Heart right ventricle (tissue), 16 donors: ENCODE measurements around the gene TICAM1. TPM values are rescaled to one million over a fixed set of nuclear protein-coding genes. Genes with fewer than 3 reads are reported as not detected.

Source experiments
- ATAC-seq, 8 donors: fragments of 200-7000 bp; cut with Tn5 transposase; one replicate each; pipeline ENCODE4 v1.9.1; 2020; ENCODE audit warnings: mild to moderate bottlenecking in 8 of 8, moderate library complexity in 8 of 8, moderate number of reproducible peaks in 1 of 8
- DNase-seq, 2 donors: peaks; one replicate each; pipeline ENCODE4 v3.0.0-alpha.2; 2020
- H3K27ac ChIP-seq, 10 donors: fragments of 200-600 bp; sonication (generic) in 2 of 10; one replicate each; pipeline versions ENCODE4 v1.5.0 to v1.8.0; 2020 to 2022; ENCODE audit warnings: mild to moderate bottlenecking in 3 of 10
- H3K27me3 ChIP-seq, 7 donors: fragments of 200-600 bp; one replicate each; pipeline ENCODE4 v1.8.0; 2021 to 2022; ENCODE audit warnings: mild to moderate bottlenecking in 2 of 7
- H3K36me3 ChIP-seq, 9 donors: fragments of 200-600 bp; sonication (generic) in 1 of 9; one replicate each; pipeline versions ENCODE4 v1.5.0 to v1.8.0; 2020 to 2022; ENCODE audit warnings: mild to moderate bottlenecking in 2 of 9
- H3K4me1 ChIP-seq, 9 donors: fragments of 200-600 bp; sonication (generic) in 1 of 9; one replicate each; pipeline versions ENCODE4 v1.5.0 to v1.8.0; 2020 to 2022; ENCODE audit warnings: mild to moderate bottlenecking in 4 of 9
- H3K4me3 ChIP-seq, 10 donors: fragments of 200-600 bp; sonication (generic) in 2 of 10; one replicate each; pipeline versions ENCODE4 v1.5.0 to v1.8.0; 2020 to 2022; ENCODE audit warnings: mild to moderate bottlenecking in 7 of 10, moderate library complexity in 2 of 10
- H3K9me3 ChIP-seq, 11 donors: fragments of 200-600 bp in 10 of 11; sonication (generic) in 2 of 11; one replicate each; pipeline versions ENCODE4 v1.5.0 to v1.8.0; 2013 to 2022; ENCODE audit warnings: mild to moderate bottlenecking in 2 of 11, control low read depth in 1 of 11, moderate library complexity in 1 of 11
- WGBS, 2 donors: extraction: QIAGEN DNeasy Blood & Tissue Kit; methylation state at CpG; one replicate each; pipeline ENCODE4 v1.1.7; 2013; ENCODE audit warnings: inconsistent platforms in 1 of 2; 5-methylcytosine and 5-hydroxymethylcytosine counted together
- intact Hi-C, 10 donors: fragments of 100-400 bp; cut with DNase I; formaldehyde crosslinking; loops; one replicate each; pipeline versions ENCODE4 v1.11.1 to v1.14.2; 2022
- polyA plus RNA-seq, 2 donors: library from polyadenylated mRNA; stranded (reverse); fragments of 200-250 nt; gene quantifications; one replicate each; pipeline ENCODE4 v1.2.3, GENCODE V29; 2013
- total RNA-seq, 10 donors: library from RNA; stranded (reverse); fragmentation: NEBNext Ultra II Directional in 3 of 10; extraction: Animal tissue kit (Norgen Biotek cat#: 25700) in 3 of 10; gene quantifications; one replicate each; pipeline versions ENCODE4 v1.2.1 to v1.2.4, GENCODE V29; 2021 to 2023
- TF ChIP-seq, protein P1 (sequence below), 9 donors: fragments of 200-600 bp; sonication (generic) in 2 of 9; IDR thresholded peaks; one replicate each; pipeline versions ENCODE4 v1.5.0 to v1.8.0; 2021 to 2022; ENCODE audit warnings: antibody characterized with exemption in 9 of 9, mild to moderate bottlenecking in 5 of 9, moderate library complexity in 1 of 9
- donor health status: Arrhythmogenic right ventricular cardiomyopathy.
- donor health status: ischemic (EF 13 %, LVEDD 7.1; RV severe dilation, severe dysfunction).
- donor health status: healthy with polysubstance abuse.
- donor health status: DM: no; HTN: yes; CAD: no.
- donor health status: DM: no; HTN: no; CAD: no.
- donor health status: ischemic (EF 25% LVEDD 6.9; RV normal size, moderate dysfunction).
- donor health status: ischemic (EF 25% LVEDD 5.7; RV mildly dilated, moderate dysfunction).
- donor health status: healthy.
- donor health status: DM: yes; HTN: yes; CAD: no.
- donor health status: Ischemic cardiomyopathy.
- donor health status: ischemic (EF 35%, LVEDD 5.7; RV mildly dilated, moderate dysfunction).
- donor health status: nonischemic (EF 11% LVEDD 7.7; RV severe dilation, severe dysfunction).
- donor health status: DM: yes; HTN: yes; CAD: no.
- donor health status: PGD.
- donor health status: ischemic (EF 29% LVEDD 5.4; RV normal size, mild dysfunction).
- donor health status: nonischemic (EF 23%, LVEDD 6.1; RV moderate dilation, normal function).

TICAM1 gene
- total and polyA plus RNA-seq, 12 donors, result 4.5 to 11.1 (median 6.4) TPM

DNA sequence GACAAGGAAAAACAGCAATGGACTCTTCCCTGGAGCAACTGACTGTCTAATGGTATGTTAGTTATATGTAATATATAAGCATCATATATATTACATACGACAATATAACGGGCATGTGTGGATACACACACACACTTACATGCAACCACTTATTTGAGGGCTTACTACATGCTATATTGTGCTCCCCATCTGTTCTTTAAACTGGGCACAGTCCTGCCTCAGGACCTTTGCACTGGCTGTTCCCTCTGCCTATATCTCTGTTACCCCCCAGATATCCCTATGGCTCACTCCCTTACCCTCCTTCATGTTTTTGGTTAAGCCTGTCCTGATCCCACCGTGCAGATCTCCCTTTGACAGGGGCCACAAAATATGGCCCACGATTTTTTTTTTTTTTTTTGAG lies 10.2 kb downstream of the TICAM1 start:
- 73 to 90% methylated on average over 4 of the region's 4 CpGs for WGBS, 2 donors

DNA sequence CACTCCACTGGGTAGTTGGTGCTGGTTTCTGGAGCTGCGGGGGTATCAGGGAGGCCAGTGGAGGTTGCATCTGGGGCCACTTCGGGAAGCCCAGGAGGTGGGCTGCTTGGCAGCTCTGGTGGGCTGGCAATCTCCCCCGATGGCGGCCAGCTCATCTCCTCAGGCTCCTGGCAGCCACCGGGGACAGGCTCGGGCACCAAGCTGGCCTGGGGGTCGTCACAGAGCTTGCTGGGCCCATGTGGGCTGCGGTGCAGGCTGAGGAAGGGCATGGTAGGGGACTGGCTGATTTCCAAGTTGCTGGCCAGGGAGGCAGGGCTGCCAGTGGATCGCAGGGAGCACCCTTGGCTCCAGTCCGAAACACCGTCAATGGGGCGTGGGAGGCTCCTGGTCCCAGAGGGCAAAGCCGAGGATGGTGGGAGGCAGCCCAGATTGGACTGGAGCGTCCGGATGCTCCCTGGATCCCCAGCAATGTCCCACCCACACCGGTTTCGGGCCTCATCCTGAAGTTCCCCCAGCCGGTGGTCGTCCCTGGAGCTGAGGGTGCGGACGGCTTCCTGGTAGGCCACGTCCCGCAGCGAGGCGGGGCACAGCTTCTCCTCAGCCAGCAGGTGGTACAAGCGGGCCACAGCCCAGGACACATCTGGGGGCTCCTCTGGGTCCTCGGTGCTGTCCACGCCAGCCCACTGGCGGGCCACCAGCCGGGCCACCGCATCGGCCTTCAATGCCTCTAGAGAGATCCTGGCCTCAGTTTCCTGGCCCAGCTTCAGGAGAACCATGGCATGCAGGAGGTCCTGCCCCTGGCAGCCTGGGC lies 13.8 kb downstream of the TICAM1 start:
- intact Hi-C loops, result loop anchor here in 1 of 10 donors (2.0 kb wide), 1 partner anchor 13 kb away; the partner anchor contains the start of gene TICAM1
- WGBS, 2 donors, result 84 to 88% methylated on average over 32 of the region's 32 CpGs

More for the DNA sequence above, 10.2 kb downstream of the TICAM1 start:
- Histone ChIP-seq H3K4me1 (peaks cover 0 to 6% (median 2%) of the 10 kb centered on the region in 9 donors), H3K27me3 (no peaks in the 10 kb centered on the region), H3K4me3 (no peak overlapping the region), H3K9me3 (peaks cover 0 to 3% (median 0%) of the 10 kb centered on the region in 11 donors), H3K27ac (no peak overlapping the region), H3K36me3 (peaks cover 0 to 66% (median 16%) of the 10 kb centered on the region in 9 donors)
- no peak for DNase-seq
- intact Hi-C loops, result no loop called here
- ATAC-seq, result no peak
- TF ChIP-seq, protein P1, sequence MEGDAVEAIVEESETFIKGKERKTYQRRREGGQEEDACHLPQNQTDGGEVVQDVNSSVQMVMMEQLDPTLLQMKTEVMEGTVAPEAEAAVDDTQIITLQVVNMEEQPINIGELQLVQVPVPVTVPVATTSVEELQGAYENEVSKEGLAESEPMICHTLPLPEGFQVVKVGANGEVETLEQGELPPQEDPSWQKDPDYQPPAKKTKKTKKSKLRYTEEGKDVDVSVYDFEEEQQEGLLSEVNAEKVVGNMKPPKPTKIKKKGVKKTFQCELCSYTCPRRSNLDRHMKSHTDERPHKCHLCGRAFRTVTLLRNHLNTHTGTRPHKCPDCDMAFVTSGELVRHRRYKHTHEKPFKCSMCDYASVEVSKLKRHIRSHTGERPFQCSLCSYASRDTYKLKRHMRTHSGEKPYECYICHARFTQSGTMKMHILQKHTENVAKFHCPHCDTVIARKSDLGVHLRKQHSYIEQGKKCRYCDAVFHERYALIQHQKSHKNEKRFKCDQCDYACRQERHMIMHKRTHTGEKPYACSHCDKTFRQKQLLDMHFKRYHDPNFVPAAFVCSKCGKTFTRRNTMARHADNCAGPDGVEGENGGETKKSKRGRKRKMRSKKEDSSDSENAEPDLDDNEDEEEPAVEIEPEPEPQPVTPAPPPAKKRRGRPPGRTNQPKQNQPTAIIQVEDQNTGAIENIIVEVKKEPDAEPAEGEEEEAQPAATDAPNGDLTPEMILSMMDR (IDR thresholded peaks at IDR 0.05), result no peak

DNA sequence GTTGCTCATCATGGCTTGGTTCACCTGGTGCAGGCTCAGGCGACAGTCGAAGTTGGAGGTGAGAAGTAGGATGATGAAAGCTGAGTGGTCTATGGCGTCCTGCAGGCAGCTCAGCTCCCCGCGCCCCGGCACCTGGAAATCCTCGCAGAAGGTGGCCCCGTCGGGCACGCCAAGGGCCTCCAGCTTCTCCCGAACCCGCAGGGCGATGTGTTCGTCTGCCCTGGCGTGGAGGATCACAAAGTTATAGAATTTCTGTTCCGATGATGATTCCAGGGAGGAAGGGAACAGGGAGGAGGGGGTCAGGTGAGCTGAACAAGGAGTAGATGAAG lies 14.6 kb downstream of the TICAM1 start:
- Histone ChIP-seq H3K4me3 (no peak overlapping the region), H3K36me3 (peaks cover 0 to 41% (median 16%) of the 10 kb centered on the region in 9 donors), H3K27me3 (no peaks in the 10 kb centered on the region), H3K9me3 (no peaks in the 10 kb centered on the region), H3K27ac (no peak overlapping the region), H3K4me1 (peaks cover 6 to 39% (median 19%) of the 10 kb centered on the region in 9 donors)
- TF ChIP-seq, protein P1 (IDR thresholded peaks at IDR 0.05), result no peak
- ATAC-seq, result no peak
- 94 to 95% methylated on average over 16 of the region's 16 CpGs for WGBS, 2 donors
- no peak for DNase-seq
- intact Hi-C loops, result loop anchor here in 1 of 10 donors (2.0 kb wide), 1 partner anchor 14 kb away; the partner anchor contains the start of gene TICAM1

More for the DNA sequence above, 13.8 kb downstream of the TICAM1 start:
- Histone ChIP-seq H3K4me1 (peaks cover 6 to 31% (median 16%) of the 10 kb centered on the region in 9 donors), H3K27ac (no peak overlapping the region), H3K27me3 (no peaks in the 10 kb centered on the region), H3K36me3 (peaks cover 0 to 47% (median 16%) of the 10 kb centered on the region in 9 donors), H3K4me3 (no peak overlapping the region), H3K9me3 (no peaks in the 10 kb centered on the region)
- DNase-seq, result peak in 1 of 2 donors; percentile 34
- peak in 1 of 8 donors; percentile 15 for ATAC-seq
- TF ChIP-seq, protein P1 (IDR thresholded peaks at IDR 0.05), result no peak

DNA sequence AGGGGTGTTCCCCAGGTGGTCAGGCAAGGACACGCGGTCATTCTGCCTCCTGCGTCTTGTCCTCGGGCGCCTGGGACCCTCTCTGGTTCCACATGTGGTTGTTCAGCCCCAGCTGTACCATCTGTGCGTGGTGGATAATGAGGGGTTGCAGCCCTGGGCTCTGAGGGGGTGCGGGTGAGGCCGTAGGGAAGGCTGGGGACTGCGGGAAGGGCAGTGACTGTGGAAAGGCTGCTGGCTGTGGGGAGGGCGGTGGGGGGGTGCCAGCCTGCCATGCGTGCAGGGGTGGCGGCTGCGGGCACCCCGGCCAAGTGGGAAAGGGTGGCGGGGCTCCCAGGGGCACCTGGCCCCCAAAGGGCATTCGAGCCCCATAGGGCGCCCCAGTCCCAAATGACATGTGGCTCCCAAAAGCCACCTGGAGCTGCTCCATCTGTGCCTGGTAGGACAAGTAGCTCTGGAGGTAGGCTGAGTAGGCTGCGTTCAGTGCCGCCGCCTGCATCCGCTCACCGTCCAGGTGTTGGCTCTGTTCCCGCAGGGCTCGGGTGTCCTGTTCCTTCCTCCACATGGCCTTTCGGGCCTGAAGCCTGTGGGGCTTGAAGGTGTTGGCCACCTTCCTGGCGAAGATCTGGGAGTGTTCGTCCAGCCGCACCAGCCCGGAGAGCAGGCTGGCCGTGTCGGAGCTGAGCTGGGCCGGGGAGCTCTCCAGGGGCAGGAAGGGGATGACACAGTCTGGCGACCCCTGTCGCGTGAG lies 15.1 kb downstream of the TICAM1 start:
- intact Hi-C loops, result loop anchor here in 1 of 10 donors (2.0 kb wide), 1 partner anchor 14 kb away; the partner anchor contains the start of gene TICAM1
- Histone ChIP-seq H3K4me3 (peak overlapping the region in 4 of 10 donors; percentile 23 to 42 (median 35)), H3K4me1 (peaks cover 6 to 41% (median 19%) of the 10 kb centered on the region in 9 donors), H3K27ac (peak overlapping the region in 6 of 10 donors; percentile 36 to 82 (median 56)), H3K9me3 (no peaks in the 10 kb centered on the region), H3K36me3 (peaks cover 0 to 41% (median 16%) of the 10 kb centered on the region in 9 donors), H3K27me3 (no peaks in the 10 kb centered on the region)
- 93 to 94% methylated on average over 33 to 35 of the region's 35 CpGs for WGBS, 2 donors
- ATAC-seq (peak in 1 of 8 donors; percentile 7), DNase-seq (no peak)
- TF ChIP-seq, protein P1 (IDR thresholded peaks at IDR 0.05), result no peak
